Muscle layer of colon (tissue), 2 donors: Measurements from ENCODE around the gene SIGLEC1.
A peak's percentile ranks its signal among the peaks of the same experiment; 100 is the strongest.

Source experiments
- H3K27ac ChIP-seq: one replicate; pipeline ENCODE4 v1.7.0; 2013; ENCODE audit warnings: low read depth, mild to moderate bottlenecking, low read length, moderate library complexity
- H3K27me3 ChIP-seq, 2 donors: one replicate each; pipeline ENCODE4 v1.7.0; 2013; ENCODE audit warnings: low read length in 2 of 2, mild to moderate bottlenecking in 2 of 2; ENCODE audit not compliant: insufficient read depth in 2 of 2, control insufficient read depth in 1 of 2
- H3K36me3 ChIP-seq: one replicate; pipeline ENCODE4 v1.7.0; 2013; ENCODE audit warnings: mild to moderate bottlenecking, low read length; ENCODE audit not compliant: insufficient read depth
- H3K4me1 ChIP-seq: one replicate; pipeline ENCODE4 v1.7.0; 2013; ENCODE audit warnings: mild to moderate bottlenecking, low read length; ENCODE audit not compliant: insufficient read depth
- H3K4me3 ChIP-seq, 2 donors: one replicate each; pipeline ENCODE4 v1.7.0; 2013; ENCODE audit warnings: low read length in 2 of 2, low read depth in 1 of 2, mild to moderate bottlenecking in 1 of 2, moderate library complexity in 1 of 2
- H3K9ac ChIP-seq: one replicate; pipeline ENCODE4 v1.7.0; 2013; ENCODE audit warnings: low read length
- H3K9me3 ChIP-seq: one replicate; pipeline ENCODE4 v1.7.0; 2013; ENCODE audit warnings: mild to moderate bottlenecking, low read length
- donor health status: abdominal sarcoma.
- donor health status: Adenocarcinoma of cecum.

Gene SIGLEC1

GRCh38 chr20:3732327-3733118, 20.1 kb upstream of the SIGLEC1 start, which contains the start of gene HSPA12B:
HSPA12B (plus strand) TSS chr20:3732685; CDS start chr20:3738675, 5,990 bp downstream.
- peaks cover 10 to 31% of the 10 kb centered on the region in 2 donors for H3K27me3 ChIP-seq
- H3K9ac ChIP-seq = no peak within 1 kb of the TSS
- no peaks in the 10 kb centered on the region for H3K36me3 ChIP-seq
- peak within 1 kb of the TSS; percentile 27 to 56 for H3K4me3 ChIP-seq
- peak within 1 kb of the TSS; percentile 13 for H3K27ac ChIP-seq
- no peaks in the 10 kb centered on the region for H3K9me3 ChIP-seq
- peaks cover 9% of the 10 kb centered on the region for H3K4me1 ChIP-seq

GRCh38 chr20:3731944-3732326, 19.5 kb upstream of the SIGLEC1 start:
- H3K27me3 ChIP-seq = peaks cover 10 to 31% of the 10 kb centered on the region in 2 donors
- H3K27ac ChIP-seq = no peak overlapping the region
- H3K4me1 ChIP-seq = peaks cover 9% of the 10 kb centered on the region
- no peak overlapping the region for H3K9ac ChIP-seq
- H3K4me3 ChIP-seq = no peak overlapping the region
- no peaks in the 10 kb centered on the region for H3K9me3 ChIP-seq
- H3K36me3 ChIP-seq = no peaks in the 10 kb centered on the region

- no peaks in the 10 kb centered on the region for H3K36me3 ChIP-seq
- no peak overlapping the region for H3K27ac ChIP-seq
- peaks cover 10 to 31% of the 10 kb centered on the region in 2 donors for H3K27me3 ChIP-seq
- H3K4me3 ChIP-seq = no peak overlapping the region
- H3K9me3 ChIP-seq = no peaks in the 10 kb centered on the region
- H3K9ac ChIP-seq = no peak overlapping the region
- peaks cover 9% of the 10 kb centered on the region for H3K4me1 ChIP-seq
Measured at GRCh38 chr20:3730803-3731672, 18.6 kb upstream of the SIGLEC1 start.

- Histone ChIP-seq H3K27me3 (peaks cover 10 to 31% of the 10 kb centered on the region in 2 donors), H3K27ac (no peak overlapping the region), H3K9me3 (no peaks in the 10 kb centered on the region), H3K4me1 (peaks cover 9% of the 10 kb centered on the region), H3K4me3 (no peak overlapping the region), H3K36me3 (no peaks in the 10 kb centered on the region), H3K9ac (no peak overlapping the region)
Measured at GRCh38 chr20:3729811-3730540, 17.6 kb upstream of the SIGLEC1 start.

- H3K27me3 ChIP-seq = peaks cover 10 to 31% of the 10 kb centered on the region in 2 donors
- no peak overlapping the region for H3K9ac ChIP-seq
- no peaks in the 10 kb centered on the region for H3K36me3 ChIP-seq
- no peak overlapping the region for H3K27ac ChIP-seq
- no peak overlapping the region for H3K4me3 ChIP-seq
- H3K4me1 ChIP-seq = peaks cover 9% of the 10 kb centered on the region
- H3K9me3 ChIP-seq = no peaks in the 10 kb centered on the region
Measured at GRCh38 chr20:3729378-3729777, 17.0 kb upstream of the SIGLEC1 start.

GRCh38 chr20:3728876-3729275, 16.5 kb upstream of the SIGLEC1 start:
- Histone ChIP-seq H3K4me3 (no peak overlapping the region), H3K36me3 (no peaks in the 10 kb centered on the region), H3K27me3 (peaks cover 10 to 31% of the 10 kb centered on the region in 2 donors), H3K4me1 (peaks cover 5% of the 10 kb centered on the region), H3K9ac (no peak overlapping the region), H3K27ac (no peak overlapping the region), H3K9me3 (no peaks in the 10 kb centered on the region)

- Histone ChIP-seq H3K27me3 (peaks cover 10 to 29% of the 10 kb centered on the region in 2 donors), H3K9ac (no peak overlapping the region), H3K4me1 (peaks cover 5% of the 10 kb centered on the region), H3K9me3 (no peaks in the 10 kb centered on the region), H3K4me3 (no peak overlapping the region), H3K36me3 (no peaks in the 10 kb centered on the region), H3K27ac (no peak overlapping the region)
Measured at GRCh38 chr20:3728354-3728753, 16.0 kb upstream of the SIGLEC1 start.

GRCh38 chr20:3727401-3728021, 15.1 kb upstream of the SIGLEC1 start:
- H3K9me3 ChIP-seq = no peaks in the 10 kb centered on the region
- H3K4me3 ChIP-seq = no peak overlapping the region
- H3K27ac ChIP-seq = no peak overlapping the region
- peaks cover 7 to 21% of the 10 kb centered on the region in 2 donors for H3K27me3 ChIP-seq
- H3K4me1 ChIP-seq = peaks cover 5% of the 10 kb centered on the region
- no peak overlapping the region for H3K9ac ChIP-seq
- no peaks in the 10 kb centered on the region for H3K36me3 ChIP-seq

GRCh38 chr20:3724356-3724755, 12.0 kb upstream of the SIGLEC1 start:
- Histone ChIP-seq H3K9me3 (no peaks in the 10 kb centered on the region), H3K27ac (no peak overlapping the region), H3K4me1 (peaks cover 5% of the 10 kb centered on the region), H3K4me3 (no peak overlapping the region), H3K27me3 (peaks cover 4 to 7% of the 10 kb centered on the region in 2 donors), H3K9ac (no peak overlapping the region), H3K36me3 (no peaks in the 10 kb centered on the region)

GRCh38 chr20:3723284-3723683, 10.9 kb upstream of the SIGLEC1 start:
- H3K36me3 ChIP-seq = no peaks in the 10 kb centered on the region
- no peak overlapping the region for H3K9ac ChIP-seq
- no peak overlapping the region for H3K27ac ChIP-seq
- no peaks in the 10 kb centered on the region for H3K9me3 ChIP-seq
- H3K4me3 ChIP-seq = no peak overlapping the region
- H3K4me1 ChIP-seq = peaks cover 3% of the 10 kb centered on the region
- peaks cover 0 to 6% of the 10 kb centered on the region in 2 donors for H3K27me3 ChIP-seq
